HTERT RPE-1 (cell line): ENCODE measurements around the gene CAAP1.
"Not testable (repeated sequence)": the region's sequence is repeated elsewhere in the genome, so short reads cannot be mapped to it uniquely, and the experiment has no call there.

Experiments used
- in situ Hi-C: fragments of 300-500 bp; cut with MboI; formaldehyde crosslinking; loops from 4 replicates; pipeline ENCODE4 v1.14.3; 2020; ENCODE audit warnings: low sequenced_read_pairs

The CAAP1 gene

DNA sequence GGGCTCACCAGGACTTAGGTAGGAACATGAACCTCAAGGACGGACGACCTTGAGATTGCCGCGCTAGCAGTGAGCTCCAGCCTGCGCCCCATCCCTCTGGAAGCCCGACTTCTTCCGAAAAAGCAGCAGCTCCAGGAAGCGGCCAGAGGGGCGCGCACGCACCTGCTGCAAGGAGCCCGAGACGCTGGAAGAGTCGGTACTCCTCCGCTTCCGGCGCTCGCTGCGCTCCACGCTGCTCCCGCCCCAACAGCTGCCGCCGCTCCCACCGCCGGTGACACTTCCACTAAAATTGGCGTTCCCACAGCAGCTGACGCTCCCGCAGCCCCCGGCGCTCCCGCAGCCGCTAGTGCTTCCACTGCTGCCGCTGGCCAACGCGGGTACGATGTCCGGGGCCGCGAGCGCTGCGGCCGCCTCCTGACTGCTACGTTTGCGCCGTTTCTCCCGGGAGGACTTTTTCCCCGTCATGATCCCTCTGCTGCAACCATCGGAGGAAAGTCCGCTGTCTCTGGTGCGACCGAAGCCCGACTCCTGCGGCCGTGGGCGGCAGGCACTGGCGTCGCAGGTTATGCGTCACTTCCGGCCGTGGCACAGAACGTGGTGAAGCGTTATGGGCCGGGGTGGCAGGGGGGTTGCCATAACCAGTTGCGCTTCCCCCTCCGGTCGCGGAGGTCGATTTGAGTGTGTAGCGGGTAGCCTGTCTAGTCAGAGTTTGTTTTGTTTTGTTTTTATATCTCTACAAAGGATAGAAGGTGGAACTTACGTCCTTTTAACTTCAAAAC is at the start of gene CAAP1:
Gene CAAP1, minus strand, starts transcription at position 552 of the 779 bp plus-strand sequence. Its CDS starts 87 bp downstream, at position 465.
- in situ Hi-C loops = no loop called here

GRCh38 chr9:26940779-26941178 is 48.2 kb upstream of the CAAP1 start:
- in situ Hi-C loops = no loop called here

DNA sequence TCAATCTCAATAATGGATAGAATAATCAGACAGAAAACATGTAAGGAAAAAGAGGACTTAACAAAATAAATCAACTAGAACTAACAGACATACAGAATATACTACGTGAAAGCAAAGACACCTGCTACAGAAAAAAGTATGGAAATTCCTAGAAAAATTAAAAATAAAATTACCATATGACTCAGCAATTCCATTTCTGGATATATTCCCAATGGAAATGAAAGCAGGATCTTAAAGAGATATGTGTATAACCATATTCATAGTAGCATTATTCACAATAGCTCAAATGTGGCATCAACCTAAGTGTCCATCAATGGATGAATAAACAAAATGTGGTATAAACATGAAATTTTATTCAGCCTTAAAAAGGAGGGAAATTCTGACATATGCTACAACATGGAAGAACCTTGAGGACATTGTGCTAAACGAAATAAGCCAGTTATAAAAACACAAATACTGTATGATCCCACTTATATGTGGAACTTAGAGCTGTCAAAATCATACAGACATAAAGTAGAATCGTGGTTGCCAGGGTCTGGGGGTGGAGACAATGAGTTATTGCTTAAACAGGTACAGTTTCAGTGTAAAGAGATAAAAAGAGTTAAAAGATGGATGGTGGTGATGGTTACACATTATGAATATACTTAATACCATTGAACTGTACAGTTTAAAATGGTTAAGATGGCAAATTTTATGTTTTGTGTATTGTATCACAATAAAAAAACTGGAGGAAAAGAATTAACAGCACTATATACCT is 47.5 kb upstream of the CAAP1 start:
- in situ Hi-C loops = no loop called here

DNA sequence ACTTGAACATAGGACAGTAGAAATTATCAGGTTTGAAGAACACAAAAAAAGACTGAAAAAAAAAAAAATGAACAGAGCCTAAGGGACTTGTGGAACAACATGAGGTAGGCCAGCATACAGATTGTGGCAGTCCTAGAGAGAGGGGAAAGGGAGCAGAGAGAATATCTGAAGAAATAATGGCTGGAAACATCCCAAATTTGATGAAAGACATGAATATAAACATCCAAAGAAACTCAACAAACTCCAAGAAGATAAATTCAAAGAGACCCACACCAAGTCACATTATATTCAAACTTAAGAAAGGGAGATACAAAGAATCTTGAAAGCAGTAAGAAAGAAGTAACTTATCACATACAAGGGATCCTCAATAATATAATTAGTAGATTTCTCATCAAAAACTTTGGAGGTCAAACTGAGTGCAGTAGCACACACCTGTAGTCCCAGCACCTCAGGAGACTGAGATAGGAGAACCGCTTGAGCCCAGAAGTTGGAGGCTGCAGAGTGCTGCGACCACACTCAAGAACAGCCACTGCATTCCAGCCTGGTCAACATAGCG is 45.3 kb upstream of the CAAP1 start:
- in situ Hi-C loops = no loop called here

GRCh38 chr9:26935847-26936246 is 43.2 kb upstream of the CAAP1 start:
- in situ Hi-C loops = no loop called here

DNA sequence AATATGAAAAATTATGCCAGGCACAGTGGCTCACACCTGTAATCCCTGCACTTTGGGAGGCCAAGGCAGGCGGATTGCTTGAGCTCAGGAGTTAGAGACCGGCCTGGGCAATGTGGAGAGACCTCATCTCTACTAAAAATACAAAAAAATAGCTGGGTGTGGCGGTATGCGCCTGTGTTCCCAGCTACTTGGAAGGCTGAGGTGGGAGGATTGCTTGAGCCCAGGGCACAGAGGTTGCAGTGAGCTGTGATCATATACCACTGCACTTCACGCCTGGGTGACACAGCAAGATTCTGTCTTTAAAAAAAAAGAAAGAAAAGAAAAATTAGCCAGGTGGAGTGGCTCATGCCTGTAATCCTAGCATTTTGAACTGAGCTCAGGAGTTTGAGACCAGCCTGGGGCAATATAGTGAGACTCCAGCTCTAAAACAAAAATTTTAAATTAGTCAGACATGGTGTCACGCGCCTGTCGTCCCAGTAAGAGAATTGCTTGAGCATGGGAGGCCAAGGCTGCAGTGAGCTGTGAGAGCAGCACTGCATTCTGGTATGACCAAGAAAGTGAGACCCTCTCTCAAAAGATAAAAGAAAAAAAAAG is 36.4 kb upstream of the CAAP1 start:
- in situ Hi-C loops = no loop called here

DNA sequence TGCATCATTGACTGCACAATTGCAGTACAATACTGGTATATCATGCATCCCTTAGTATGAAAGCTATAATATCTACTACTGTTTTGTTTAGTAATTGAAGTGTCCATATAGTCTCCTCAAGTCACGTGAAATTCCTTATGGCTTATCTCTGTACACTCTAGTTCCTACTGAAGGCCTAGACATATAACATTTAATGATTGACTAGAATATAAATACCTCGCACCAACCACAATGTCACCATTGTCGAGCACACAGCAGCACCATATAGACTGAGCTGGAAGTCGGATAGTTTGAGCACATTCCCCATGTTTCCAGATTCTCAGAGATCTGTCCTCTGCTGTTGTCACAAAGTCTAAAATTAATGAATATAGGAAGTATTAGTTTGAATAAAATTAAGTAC is 33.0 kb upstream of the CAAP1 start:
- in situ Hi-C loops = no loop called here

- in situ Hi-C loops = no loop called here
Observed at GRCh38 chr9:26919698-26920097, 27.1 kb upstream of the CAAP1 start.

- in situ Hi-C loops = no loop called here
Observed at GRCh38 chr9:26913138-26913668, 20.6 kb upstream of the CAAP1 start.

- in situ Hi-C loops = no loop called here
Observed at GRCh38 chr9:26904671-26905070, 12.1 kb upstream of the CAAP1 start.

- in situ Hi-C loops = no loop called here
Observed at GRCh38 chr9:26904070-26904469, 11.5 kb upstream of the CAAP1 start.

DNA sequence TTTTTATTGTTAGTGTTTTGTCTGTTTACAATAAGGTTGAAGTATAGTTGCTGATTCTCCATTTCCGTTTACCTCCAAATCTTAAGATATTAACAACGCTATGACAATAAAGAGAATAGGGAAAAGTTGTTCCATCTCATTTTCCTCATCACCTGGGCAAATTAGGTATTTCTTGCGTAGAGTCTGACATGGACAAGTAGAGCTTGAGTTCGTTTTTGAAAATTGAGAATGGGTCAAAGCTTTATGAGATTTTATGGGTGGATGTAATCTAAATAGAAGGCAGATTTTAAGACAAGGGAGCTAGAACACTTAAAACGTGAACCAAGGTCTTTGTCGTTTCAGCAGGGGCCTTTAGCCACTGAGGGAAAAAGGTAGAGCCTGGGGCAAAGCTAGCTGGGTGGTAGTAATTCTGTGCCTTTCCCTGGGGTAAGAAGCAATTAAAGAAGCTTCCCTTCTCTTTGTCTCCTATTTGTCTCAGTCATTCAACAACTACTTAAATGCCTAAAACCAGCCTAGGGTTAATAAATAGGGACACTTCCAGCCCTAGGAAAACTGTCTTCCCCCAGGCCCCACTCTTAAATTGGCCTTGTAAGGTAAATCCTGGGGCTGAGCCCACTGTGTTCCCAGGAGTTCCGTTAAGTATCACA is 551 bp upstream of the CAAP1 start:
- in situ Hi-C loops = no loop called here

DNA sequence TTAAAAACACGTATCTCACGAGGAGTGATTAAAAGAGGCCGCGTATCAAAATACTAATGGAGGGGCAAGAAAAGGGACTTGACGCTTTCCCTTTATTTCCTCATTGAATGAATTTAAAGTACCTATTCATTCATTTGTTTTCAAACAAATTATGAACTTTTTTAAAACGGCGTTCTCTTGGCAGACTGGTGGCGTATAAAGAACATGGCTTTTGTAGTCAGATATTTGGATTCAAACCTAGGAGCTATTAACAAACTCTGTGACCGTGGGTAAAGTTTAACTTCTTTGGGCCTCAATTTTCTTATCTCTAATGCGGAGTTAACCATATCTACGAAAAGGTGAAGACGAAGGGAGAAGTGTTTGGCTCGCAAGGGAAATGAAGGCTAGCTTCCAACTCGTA is 876 bp downstream of the CAAP1 start:
- in situ Hi-C loops = no loop called here

DNA sequence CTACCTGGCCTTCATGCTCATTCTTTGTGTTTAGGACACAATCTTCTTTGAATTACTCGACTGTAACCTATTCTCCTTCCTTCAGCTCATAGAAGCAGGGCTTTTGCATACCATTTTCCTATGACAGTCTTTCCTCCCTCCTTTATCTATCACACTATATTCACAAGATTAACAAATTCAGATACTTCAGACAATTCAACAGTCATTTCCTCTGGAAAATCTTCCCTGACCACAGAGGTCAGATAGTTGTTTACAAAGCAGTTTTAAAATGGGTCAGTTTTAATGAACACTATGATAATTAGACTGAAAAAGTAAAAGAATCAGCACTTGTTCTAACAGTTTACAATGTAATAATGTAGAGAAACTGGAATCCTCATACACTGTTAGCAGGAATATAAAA is 4.3 kb downstream of the CAAP1 start:
- in situ Hi-C loops = no loop called here

GRCh38 chr9:26882154-26882553 is 10.4 kb downstream of the CAAP1 start:
- in situ Hi-C loops = no loop called here

- in situ Hi-C loops = no loop called here
Observed at GRCh38 chr9:26880262-26880661, 12.3 kb downstream of the CAAP1 start.

DNA sequence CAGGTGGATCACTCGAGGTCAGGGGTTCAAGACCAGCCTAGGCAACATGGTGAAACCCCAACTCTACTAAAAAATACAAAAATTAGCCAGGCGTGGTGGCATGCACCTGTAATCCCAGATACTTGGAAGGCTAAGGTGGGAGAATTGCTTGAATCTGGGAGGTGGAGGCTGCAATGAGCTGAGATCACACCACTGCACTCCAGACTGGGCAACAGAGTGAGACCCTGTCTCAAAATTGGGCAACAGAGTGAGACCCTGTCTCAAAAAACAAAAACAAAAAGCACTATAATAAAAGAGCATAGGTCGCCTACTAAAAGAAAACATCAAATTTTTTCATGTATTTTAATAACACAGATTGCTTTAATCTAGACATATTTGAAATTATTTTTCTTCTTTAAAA is 17.4 kb downstream of the CAAP1 start:
- in situ Hi-C loops = not testable (repeated sequence)

GRCh38 chr9:26870292-26870691 is 22.3 kb downstream of the CAAP1 start:
- in situ Hi-C loops = no loop called here

GRCh38 chr9:26863074-26863473 is 29.5 kb downstream of the CAAP1 start:
- in situ Hi-C loops = no loop called here

DNA sequence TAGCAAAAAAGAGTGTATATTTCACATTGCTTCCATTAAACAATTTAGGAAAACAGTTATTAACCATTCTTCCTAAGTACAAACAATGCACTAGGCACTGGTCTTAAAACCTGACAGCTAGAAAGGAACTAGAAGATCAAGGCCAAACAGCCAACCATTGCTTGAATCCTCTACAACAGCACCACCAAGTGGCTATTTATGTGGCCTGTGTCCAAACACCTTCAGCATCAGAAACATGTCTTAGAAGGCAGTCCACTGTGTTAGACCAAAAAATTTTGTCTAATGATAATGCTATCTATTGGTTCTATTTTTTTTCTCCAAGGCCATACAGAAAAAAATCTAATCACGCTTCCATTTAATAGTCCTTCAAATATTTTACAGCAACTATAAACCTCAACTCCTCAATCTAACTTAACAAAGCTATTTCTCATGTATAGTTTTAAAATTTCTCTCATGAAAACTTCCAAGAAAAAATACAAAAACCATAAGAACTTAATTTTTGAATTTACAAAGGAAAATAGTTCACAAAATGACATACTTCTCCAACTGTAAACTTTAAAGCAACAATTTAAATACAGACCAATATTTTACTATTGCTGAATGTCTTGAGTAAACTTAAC is 36.1 kb downstream of the CAAP1 start:
- in situ Hi-C loops = no loop called here
